ENCODE measurements around the gene ZBTB7C. TPM values are rescaled to one million over a fixed set of nuclear protein-coding genes. Genes with fewer than 3 reads are reported as not detected.

ZBTB7C gene
- total RNA-seq, 1 experiment from 2014 or later, result 0.32 TPM

GRCh38 chr18:48197819-48198218 is 211.4 kb downstream of the ZBTB7C start:
- H3K27me3 ChIP-seq (replicated peaks; ENCODE audit: insufficient read depth, low read depth, low read length, poor library complexity), result peaks cover 21% of the 10 kb centered on the region
- BruUV-seq (replicated peaks), result no TSS peak
- no peaks in the 10 kb centered on the region for H3K4me1 ChIP-seq (ENCODE audit: insufficient read depth, low read length, poor library complexity, severe bottlenecking)
- no peak for DNase-seq (ENCODE audit: low spot score)
- ChIA-PET POLR2A (ENCODE audit: low non-redundant PET) (no interaction called here), CTCF (no interaction called here)
- H3K27ac ChIP-seq (ENCODE audit: low read depth, low read length, poor library complexity, severe bottlenecking), result no peak overlapping the region
- no peak for TF ChIP-seq CTCF (conservative IDR thresholded peaks at IDR 0.05; ENCODE audit: low read depth, low read length)
- no peak for TF ChIP-seq EZH2 (IDR thresholded peaks at IDR 0.05; ENCODE audit: borderline replicate concordance, low read depth, low read length, poor library complexity, severe bottlenecking)
- H3K36me3 ChIP-seq (ENCODE audit: insufficient read depth, low read length, poor library complexity, severe bottlenecking), result no peaks in the 10 kb centered on the region
- H3K4me3 ChIP-seq (ENCODE audit: low read depth, low read length, poor library complexity, severe bottlenecking), result no peak overlapping the region
- intact Hi-C loops (cut with micrococcal nuclease; ENCODE audit: unreplicated experiment), result no loop called here
- no peaks in the 10 kb centered on the region for H3K9me3 ChIP-seq (ENCODE audit: low read depth, low read length, poor library complexity, severe bottlenecking)

- H3K27ac ChIP-seq (ENCODE audit: low read depth, low read length, poor library complexity, severe bottlenecking), result no peak overlapping the region
- TF ChIP-seq CTCF (conservative IDR thresholded peaks at IDR 0.05; ENCODE audit: low read depth, low read length) (no peak), EZH2 (IDR thresholded peaks at IDR 0.05; ENCODE audit: borderline replicate concordance, low read depth, low read length, poor library complexity, severe bottlenecking) (no peak)
- no peak for DNase-seq (ENCODE audit: low spot score)
- CTCF ChIA-PET, result no interaction called here
- POLR2A ChIA-PET (ENCODE audit: low non-redundant PET), result no interaction called here
- H3K36me3 ChIP-seq (ENCODE audit: insufficient read depth, low read length, poor library complexity, severe bottlenecking), result no peaks in the 10 kb centered on the region
- H3K27me3 ChIP-seq (replicated peaks; ENCODE audit: insufficient read depth, low read depth, low read length, poor library complexity), result peaks cover 21% of the 10 kb centered on the region
- BruUV-seq (replicated peaks), result no TSS peak
- H3K4me3 ChIP-seq (ENCODE audit: low read depth, low read length, poor library complexity, severe bottlenecking), result no peak overlapping the region
- no peaks in the 10 kb centered on the region for H3K4me1 ChIP-seq (ENCODE audit: insufficient read depth, low read length, poor library complexity, severe bottlenecking)
- H3K9me3 ChIP-seq (ENCODE audit: low read depth, low read length, poor library complexity, severe bottlenecking), result no peaks in the 10 kb centered on the region
- intact Hi-C loops (cut with micrococcal nuclease; ENCODE audit: unreplicated experiment), result no loop called here
Measured at GRCh38 chr18:48195787-48196186, 213.4 kb downstream of the ZBTB7C start.

- ChIA-PET CTCF (no interaction called here), POLR2A (ENCODE audit: low non-redundant PET) (no interaction called here)
- DNase-seq (ENCODE audit: low spot score), result no peak
- no TSS peak for BruUV-seq (replicated peaks)
- no peaks in the 10 kb centered on the region for H3K9me3 ChIP-seq (ENCODE audit: low read depth, low read length, poor library complexity, severe bottlenecking)
- H3K4me1 ChIP-seq (ENCODE audit: insufficient read depth, low read length, poor library complexity, severe bottlenecking), result no peaks in the 10 kb centered on the region
- no peak overlapping the region for H3K27ac ChIP-seq (ENCODE audit: low read depth, low read length, poor library complexity, severe bottlenecking)
- TF ChIP-seq CTCF (conservative IDR thresholded peaks at IDR 0.05; ENCODE audit: low read depth, low read length), result no peak
- TF ChIP-seq EZH2 (IDR thresholded peaks at IDR 0.05; ENCODE audit: borderline replicate concordance, low read depth, low read length, poor library complexity, severe bottlenecking), result no peak
- peaks cover 21% of the 10 kb centered on the region for H3K27me3 ChIP-seq (replicated peaks; ENCODE audit: insufficient read depth, low read depth, low read length, poor library complexity)
- no peaks in the 10 kb centered on the region for H3K36me3 ChIP-seq (ENCODE audit: insufficient read depth, low read length, poor library complexity, severe bottlenecking)
- H3K4me3 ChIP-seq (ENCODE audit: low read depth, low read length, poor library complexity, severe bottlenecking), result no peak overlapping the region
- intact Hi-C loops (cut with micrococcal nuclease; ENCODE audit: unreplicated experiment), result no loop called here
Measured at GRCh38 chr18:48194591-48195181, 214.5 kb downstream of the ZBTB7C start.
